ENCODE measurements around the gene GNAI3. TPM values are rescaled to one million over a fixed set of nuclear protein-coding genes. Genes with fewer than 3 reads are reported as not detected.

GNAI3 gene
- total and polyA plus RNA-seq, 2 experiments from 2014 or later, result 14.9 TPM

- Histone ChIP-seq H3K9me3 (ENCODE audit: low read depth) (no peaks in the 10 kb centered on the region), H3K27me3 (replicated peaks; ENCODE audit: insufficient read depth) (no peaks in the 10 kb centered on the region), H3K79me2 (ENCODE audit: insufficient read depth) (no peaks in the 10 kb centered on the region), H3K9me2 (ENCODE audit: insufficient read depth) (no peaks in the 10 kb centered on the region), H3K36me3 (ENCODE audit: low read depth) (no peaks in the 10 kb centered on the region), H3K4me3 (no peak overlapping the region), H3K27ac (no peak overlapping the region), H4K20me1 (ENCODE audit: insufficient read depth) (no peaks in the 10 kb centered on the region), H3K9ac (no peak overlapping the region), H3K4me2 (ENCODE audit: unreplicated experiment) (no peak overlapping the region), H3F3A (ENCODE audit: insufficient read depth) (no peaks in the 10 kb centered on the region), H2AFZ (no peak overlapping the region), H3K4me1 (ENCODE audit: insufficient read depth) (peaks cover 4% of the 10 kb centered on the region)
- in situ Hi-C loops (cut with MboI), result loop anchor here (10.0 kb wide), 1 partner anchor 271 kb away; no protein-coding TSS in a partner anchor
- DNase-seq, result no peak
- TF ChIP-seq EZH2phosphoT487 (IDR thresholded peaks at IDR 0.05; ENCODE audit: insufficient read depth, low read depth), result no peak
- TF ChIP-seq EZH2 (IDR thresholded peaks at IDR 0.05; ENCODE audit: insufficient read depth, poor library complexity, severe bottlenecking), result no peak
- 57 to 65% methylated on average over 5 of the region's 5 CpGs for WGBS, 2 experiments (ENCODE audit: low coverage in 1 of 2, low lambda C conversion rate in 2 of 2, missing lambda C conversion rate in 2 of 2)
These were observed 12.4 kb upstream of the GNAI3 start for GRCh38 chr1:109535971-109536491.

GRCh38 chr1:109537450-109538178 is 10.8 kb upstream of the GNAI3 start:
- TF ChIP-seq EZH2 (IDR thresholded peaks at IDR 0.05; ENCODE audit: insufficient read depth, poor library complexity, severe bottlenecking), result no peak
- no peak for TF ChIP-seq EZH2phosphoT487 (IDR thresholded peaks at IDR 0.05; ENCODE audit: insufficient read depth, low read depth)
- Histone ChIP-seq H4K20me1 (ENCODE audit: insufficient read depth) (no peaks in the 10 kb centered on the region), H3K27me3 (replicated peaks; ENCODE audit: insufficient read depth) (no peaks in the 10 kb centered on the region), H3K9ac (no peak overlapping the region), H3K4me1 (ENCODE audit: insufficient read depth) (peaks cover 2% of the 10 kb centered on the region), H3K27ac (no peak overlapping the region), H3K4me3 (no peak overlapping the region), H3F3A (ENCODE audit: insufficient read depth) (no peaks in the 10 kb centered on the region), H3K9me2 (ENCODE audit: insufficient read depth) (no peaks in the 10 kb centered on the region), H3K36me3 (ENCODE audit: low read depth) (no peaks in the 10 kb centered on the region), H3K4me2 (ENCODE audit: unreplicated experiment) (no peak overlapping the region), H3K9me3 (ENCODE audit: low read depth) (no peaks in the 10 kb centered on the region), H3K79me2 (ENCODE audit: insufficient read depth) (no peaks in the 10 kb centered on the region), H2AFZ (no peak overlapping the region)
- in situ Hi-C loops (cut with MboI), result loop anchor here (10.0 kb wide), 1 partner anchor 273 kb away; no protein-coding TSS in a partner anchor
- WGBS, 2 experiments (ENCODE audit: low coverage in 1 of 2, low lambda C conversion rate in 2 of 2, missing lambda C conversion rate in 2 of 2), result 62 to 69% methylated on average over 9 of the region's 9 CpGs
- DNase-seq, result no peak

GRCh38 chr1:109538827-109539555 is 9.4 kb upstream of the GNAI3 start:
- Histone ChIP-seq H3F3A (ENCODE audit: insufficient read depth) (no peaks in the 10 kb centered on the region), H3K4me3 (no peak overlapping the region), H3K4me1 (ENCODE audit: insufficient read depth) (no peaks in the 10 kb centered on the region), H3K36me3 (ENCODE audit: low read depth) (no peaks in the 10 kb centered on the region), H2AFZ (no peak overlapping the region), H4K20me1 (ENCODE audit: insufficient read depth) (no peaks in the 10 kb centered on the region), H3K9me3 (ENCODE audit: low read depth) (no peaks in the 10 kb centered on the region), H3K9me2 (ENCODE audit: insufficient read depth) (no peaks in the 10 kb centered on the region), H3K9ac (no peak overlapping the region), H3K27ac (no peak overlapping the region), H3K4me2 (ENCODE audit: unreplicated experiment) (no peak overlapping the region), H3K27me3 (replicated peaks; ENCODE audit: insufficient read depth) (no peaks in the 10 kb centered on the region), H3K79me2 (ENCODE audit: insufficient read depth) (no peaks in the 10 kb centered on the region)
- in situ Hi-C loops (cut with MboI), result loop anchor here (10.0 kb wide), 1 partner anchor 274 kb away; no protein-coding TSS in a partner anchor
- TF ChIP-seq EZH2 (IDR thresholded peaks at IDR 0.05; ENCODE audit: insufficient read depth, poor library complexity, severe bottlenecking) (no peak), EZH2phosphoT487 (IDR thresholded peaks at IDR 0.05; ENCODE audit: insufficient read depth, low read depth) (no peak)
- no peak for DNase-seq
- WGBS, 2 experiments (ENCODE audit: low coverage in 1 of 2, low lambda C conversion rate in 2 of 2, missing lambda C conversion rate in 2 of 2), result 64 to 72% methylated on average over 9 of the region's 9 CpGs

GRCh38 chr1:109539676-109540075 is 8.7 kb upstream of the GNAI3 start, which contains the start of gene GPR61:
TSS of gene GPR61 (plus strand) at chr1:109539872. CDS start at chr1:109543023, 3,151 bp downstream.
- Histone ChIP-seq H4K20me1 (ENCODE audit: insufficient read depth) (no peaks in the 10 kb centered on the region), H3K4me1 (ENCODE audit: insufficient read depth) (no peaks in the 10 kb centered on the region), H3K27me3 (replicated peaks; ENCODE audit: insufficient read depth) (no peaks in the 10 kb centered on the region), H3K79me2 (ENCODE audit: insufficient read depth) (no peaks in the 10 kb centered on the region), H3K9me2 (ENCODE audit: insufficient read depth) (no peaks in the 10 kb centered on the region), H2AFZ (no peak within 1 kb of the TSS), H3K36me3 (ENCODE audit: low read depth) (no peaks in the 10 kb centered on the region), H3K4me3 (no peak within 1 kb of the TSS), H3K9me3 (ENCODE audit: low read depth) (no peaks in the 10 kb centered on the region), H3K9ac (no peak within 1 kb of the TSS), H3K4me2 (ENCODE audit: unreplicated experiment) (no peak within 1 kb of the TSS), H3F3A (ENCODE audit: insufficient read depth) (no peaks in the 10 kb centered on the region), H3K27ac (no peak within 1 kb of the TSS)
- 43 to 51% methylated on average over 7 of the region's 7 CpGs for WGBS, 2 experiments (ENCODE audit: low coverage in 1 of 2, low lambda C conversion rate in 2 of 2, missing lambda C conversion rate in 2 of 2)
- TF ChIP-seq EZH2phosphoT487 (IDR thresholded peaks at IDR 0.05; ENCODE audit: insufficient read depth, low read depth), result no peak
- TF ChIP-seq EZH2 (IDR thresholded peaks at IDR 0.05; ENCODE audit: insufficient read depth, poor library complexity, severe bottlenecking), result no peak
- DNase-seq, result no peak
- in situ Hi-C loops (cut with MboI), result loop anchor here (10.0 kb wide), 3 partner anchors 185 to 445 kb away; partner anchors contain the start of gene AHCYL1

Measured in GM23248 (cell line).